WTC11 (cell line): ENCODE measurements around the gene CNKSR3. TPM values are rescaled to one million over a fixed set of nuclear protein-coding genes. Genes with fewer than 3 reads are reported as not detected.

Source experiments
- ATAC-seq: fragments of 200-7000 bp; cut with Tn5 transposase; 2 replicates; pipeline ENCODE4 v1.10.0; 2021; ENCODE audit warnings: mild to moderate bottlenecking, moderate library complexity
- Bru-seq: library from RNA; stranded (reverse); fragments of 400-500 nt; gene quantifications from one replicate; lab custom pipeline; 2021; lab: Mats Ljungman, UMichigan
- CTCF ChIA-PET: fragments of 300-600 bp; sonication (Branson Sonifier 250); formaldehyde crosslinking; loops from one replicate; lab custom pipeline; 2021; ENCODE audit warnings: antibody characterized with exemption; lab: Charles Lee
- POLR2A ChIA-PET: fragments of 350-600 bp; sonication (Branson Sonifier 250); formaldehyde crosslinking; loops from one replicate; lab custom pipeline; 2021; ENCODE audit warnings: antibody characterized with exemption; lab: Charles Lee
- DNase-seq: peaks from one replicate; pipeline ENCODE4 v3.0.0; 2021; ENCODE audit warnings: low spot score
- H3K27ac Mint-ChIP-seq: 2 replicates; pipeline ENCODE4 v1.8.0; 2021; ENCODE audit warnings: mixed read lengths
- H3K27me3 Mint-ChIP-seq: 2 replicates; pipeline ENCODE4 v1.8.0; 2021; ENCODE audit warnings: low read depth, mild to moderate bottlenecking, moderate library complexity, mixed read lengths
- H3K36me3 Mint-ChIP-seq: 2 replicates; pipeline ENCODE4 v1.8.0; 2021; ENCODE audit warnings: mixed read lengths
- H3K4me1 Mint-ChIP-seq: 2 replicates; pipeline ENCODE4 v1.8.0; 2022; ENCODE audit warnings: mixed read lengths
- H3K4me3 Mint-ChIP-seq: 2 replicates; pipeline ENCODE4 v1.8.0; 2021; ENCODE audit warnings: mild to moderate bottlenecking, moderate library complexity, mixed read lengths
- H3K9me3 Mint-ChIP-seq: 2 replicates; pipeline ENCODE4 v1.8.0; 2021; ENCODE audit warnings: mixed read lengths
- ATF1 ChIP-seq: sonication (generic); formaldehyde crosslinking; IDR thresholded peaks from 2 replicates; pipeline ENCODE4 v1.8.1; 2023; ENCODE audit warnings: mild to moderate bottlenecking, moderate library complexity, missing genetic modification reagents
- ATF2 ChIP-seq: sonication (generic); formaldehyde crosslinking; IDR thresholded peaks from 2 replicates; pipeline ENCODE4 v1.8.1; 2022; ENCODE audit warnings: low read depth, missing genetic modification reagents, borderline replicate concordance
- ATF3 ChIP-seq: sonication (generic); formaldehyde crosslinking; conservative IDR thresholded peaks from 2 replicates; pipeline ENCODE4 v1.8.1; 2022; ENCODE audit warnings: mild to moderate bottlenecking, missing genetic modification reagents
- CREB1 ChIP-seq: sonication (generic); formaldehyde crosslinking; IDR thresholded peaks from 2 replicates; pipeline ENCODE4 v1.8.0; 2023; ENCODE audit warnings: mild to moderate bottlenecking, missing genetic modification reagents
- ESRRA ChIP-seq: sonication (generic); formaldehyde crosslinking; IDR thresholded peaks from 2 replicates; pipeline ENCODE4 v1.8.1; 2022; ENCODE audit warnings: mild to moderate bottlenecking, missing genetic modification reagents, borderline replicate concordance
- ETV6 ChIP-seq: sonication (generic); formaldehyde crosslinking; IDR thresholded peaks from 2 replicates; pipeline ENCODE4 v1.8.1; 2022; ENCODE audit warnings: mild to moderate bottlenecking, missing genetic modification reagents
- FOXP4 ChIP-seq: sonication (generic); formaldehyde crosslinking; IDR thresholded peaks from 2 replicates; pipeline ENCODE4 v1.8.0; 2022; ENCODE audit warnings: mild to moderate bottlenecking, missing genetic modification reagents
- GABPB1 ChIP-seq: sonication (generic); formaldehyde crosslinking; IDR thresholded peaks from 2 replicates; pipeline ENCODE4 v1.8.1; 2023; ENCODE audit warnings: mild to moderate bottlenecking, missing genetic modification reagents
- HMGA2 ChIP-seq: fragments of 250-450 bp; sonication (Bioruptor Pico); IDR thresholded peaks from 2 replicates; pipeline ENCODE4 v1.4.0; 2021; ENCODE audit warnings: mild to moderate bottlenecking, moderate library complexity
- HMGXB4 ChIP-seq: sonication (generic); formaldehyde crosslinking; IDR thresholded peaks from 2 replicates; pipeline ENCODE4 v1.8.1; 2023; ENCODE audit warnings: mild to moderate bottlenecking, moderate library complexity, missing genetic modification reagents
- JAZF1 ChIP-seq: fragments of 250-450 bp; sonication (Bioruptor Pico); IDR thresholded peaks from 2 replicates; pipeline ENCODE4 v1.9.0; 2021; ENCODE audit warnings: moderate library complexity, mild to moderate bottlenecking, inconsistent platforms
- MYBL2 ChIP-seq: sonication (generic); formaldehyde crosslinking; IDR thresholded peaks from 2 replicates; pipeline ENCODE4 v1.8.1; 2023; ENCODE audit warnings: mild to moderate bottlenecking, moderate library complexity, missing genetic modification reagents
- PRRX2 ChIP-seq: fragments of 250-450 bp; sonication (Bioruptor Pico); IDR thresholded peaks from 2 replicates; pipeline ENCODE4 v1.8.0; 2021; ENCODE audit warnings: mild to moderate bottlenecking
- RELA ChIP-seq: sonication (generic); formaldehyde crosslinking; IDR thresholded peaks from 2 replicates; pipeline ENCODE4 v1.8.1; 2022; ENCODE audit warnings: missing genetic modification reagents, mild to moderate bottlenecking, borderline replicate concordance
- SMAD3 ChIP-seq: sonication (generic); formaldehyde crosslinking; IDR thresholded peaks from 2 replicates; pipeline ENCODE4 v1.8.0; 2022; ENCODE audit warnings: missing genetic modification reagents, mild to moderate bottlenecking, borderline replicate concordance
- SOX15 ChIP-seq: fragments of 250-450 bp; sonication (Bioruptor Pico); IDR thresholded peaks from 2 replicates; pipeline ENCODE4 v1.9.0; 2021; ENCODE audit warnings: mild to moderate bottlenecking
- SP1 ChIP-seq: sonication (generic); formaldehyde crosslinking; conservative IDR thresholded peaks from 2 replicates; pipeline ENCODE4 v1.8.1; 2022; ENCODE audit warnings: missing genetic modification reagents
- TP53 ChIP-seq: sonication (generic); formaldehyde crosslinking; IDR thresholded peaks from 2 replicates; pipeline ENCODE4 v1.8.1; 2023; ENCODE audit warnings: mild to moderate bottlenecking, missing genetic modification reagents
- USF1 ChIP-seq: sonication (generic); formaldehyde crosslinking; IDR thresholded peaks from 2 replicates; pipeline ENCODE4 v1.8.0; 2022; ENCODE audit warnings: mild to moderate bottlenecking, missing genetic modification reagents
- ZBTB21 ChIP-seq: sonication (generic); formaldehyde crosslinking; IDR thresholded peaks from 2 replicates; pipeline ENCODE4 v1.8.1; 2023; ENCODE audit warnings: mild to moderate bottlenecking, missing genetic modification reagents, borderline replicate concordance
- ZBTB43 ChIP-seq: sonication (generic); formaldehyde crosslinking; IDR thresholded peaks from 2 replicates; pipeline ENCODE4 v1.8.1; 2023; ENCODE audit warnings: mild to moderate bottlenecking, missing genetic modification reagents
- ZNF138 ChIP-seq: sonication (generic); formaldehyde crosslinking; conservative IDR thresholded peaks from 2 replicates; pipeline ENCODE4 v1.8.1; 2022; ENCODE audit warnings: mild to moderate bottlenecking, moderate library complexity, missing genetic modification reagents
- ZNF396 ChIP-seq: fragments of 250-450 bp; sonication (Bioruptor Pico); IDR thresholded peaks from 2 replicates; pipeline ENCODE4 v1.8.0; 2021; ENCODE audit warnings: mild to moderate bottlenecking, moderate library complexity, borderline replicate concordance
- ZNF425 ChIP-seq: fragments of 250-450 bp; sonication (Bioruptor Pico); conservative IDR thresholded peaks from 2 replicates; pipeline ENCODE4 v1.9.0; 2021; ENCODE audit warnings: mild to moderate bottlenecking
- ZNF671 ChIP-seq: fragments of 250-450 bp; sonication (Bioruptor Pico); IDR thresholded peaks from 2 replicates; pipeline ENCODE4 v1.8.0; 2021; ENCODE audit warnings: mild to moderate bottlenecking
- long read RNA-seq, 3 experiments: library from RNA in 1 of 3; library from capped mRNA in 1 of 3; library from polyadenylated mRNA in 1 of 3; unstranded in 2 of 3; stranded (forward) in 1 of 3; transcript quantifications; one replicate each; pipeline ENCODE4 v2.0.0, GENCODE V29; 2021
- total RNA-seq: library from RNA; stranded (reverse); gene quantifications from 3 replicates; pipeline ENCODE4 v1.2.3, GENCODE V29; 2021

CNKSR3 gene
- total RNA-seq (3.9 to 5.7 TPM (median 4.0 TPM) in 3 replicates), Bru-seq, nascent RNA (percentile 50 among the genes with signal in this experiment)
- long read RNA-seq, experiment 1, full-length matches to known transcripts = 20 of 20 reads
- long read RNA-seq, experiment 1, partial matches to known transcripts = 0 of 20 reads
- long read RNA-seq, experiment 1, other reads (novel, unspliced or antisense) = 0 of 20 reads
- long read RNA-seq, experiment 2, full-length matches to known transcripts = 2 of 6 reads
- long read RNA-seq, experiment 2, partial matches to known transcripts = 0 of 6 reads
- long read RNA-seq, experiment 2, other reads (novel, unspliced or antisense) = 4 of 6 reads
- long read RNA-seq, experiment 3, partial matches to known transcripts = 1 of 1 reads
- long read RNA-seq, experiment 3, other reads (novel, unspliced or antisense) = 0 of 1 reads

GRCh38 chr6:154510144-154510905 is at the start of gene CNKSR3:
TSS of gene CNKSR3 (minus strand) at chr6:154510685. CDS start at chr6:154510114, 571 bp downstream.
- no peaks in the 10 kb centered on the region; the same call in 1 of the 2 replicates for H3K36me3 Mint-ChIP-seq
- DNase-seq (peak; percentile 97), ATAC-seq (peak; percentile 86)
- H3K27me3 Mint-ChIP-seq = peaks cover 74% of the 10 kb centered on the region
- POLR2A ChIA-PET = interaction anchor here (0.6 to 1.4 kb wide), 6 partner anchors 10 to 82 kb away, joined by 3 to 5 read pairs (median 4); no protein-coding TSS in a partner anchor
- peaks cover 43% of the 10 kb centered on the region for H3K4me1 Mint-ChIP-seq
- H3K9me3 Mint-ChIP-seq = no peaks in the 10 kb centered on the region
- peak within 1 kb of the TSS; percentile 82 for H3K27ac Mint-ChIP-seq
- CTCF ChIA-PET = interaction anchor here (0.7 to 3.6 kb wide), 11 partner anchors 10 to 165 kb away, joined by 3 to 38 read pairs (median 4); no protein-coding TSS in a partner anchor
- peak within 1 kb of the TSS; percentile 82 for H3K4me3 Mint-ChIP-seq
- TF ChIP-seq ZNF671 (CRISPR knock-in tag) (no peak), ETV6 (CRISPR knock-in tag) (peak; percentile 89; the same call in 1 of the 2 replicates), PRRX2 (CRISPR knock-in tag) (no peak), ATF3 (no peak), ESRRA (CRISPR knock-in tag) (peak; percentile 85), ATF1 (CRISPR knock-in tag) (no peak), ZBTB43 (CRISPR knock-in tag) (0 out of 2 replicates have a peak, but pooled peaks have one; percentile 37), ATF2 (CRISPR knock-in tag) (no peak), HMGXB4 (CRISPR knock-in tag) (peak; percentile 73), MYBL2 (CRISPR knock-in tag) (peak; percentile 82), TP53 (CRISPR knock-in tag) (0 out of 2 replicates have a peak, but pooled peaks have one; percentile 9), USF1 (0 out of 2 replicates have a peak, but pooled peaks have one; percentile 31), GABPB1 (peak; percentile 84), HMGA2 (CRISPR knock-in tag) (no peak), JAZF1 (CRISPR knock-in tag) (no peak), RELA (CRISPR knock-in tag) (peak; percentile 59; the same call in 1 of the 2 replicates), ZNF396 (CRISPR knock-in tag) (no peak), SP1 (CRISPR knock-in tag) (peak; percentile 61; the same call in 1 of the 2 replicates), ZNF138 (no peak), ZBTB21 (CRISPR knock-in tag) (0 out of 2 replicates have a peak, but pooled peaks have one; percentile 39), FOXP4 (CRISPR knock-in tag) (peak; percentile 85), SMAD3 (CRISPR knock-in tag) (no peak), CREB1 (CRISPR knock-in tag) (no peak; the same call in 1 of the 2 replicates), ZNF425 (CRISPR knock-in tag) (no peak), SOX15 (CRISPR knock-in tag) (no peak)
